Activated naive CD4-positive, alpha-beta T cell treated with anti-CD3 and anti-CD28 coated beads, Interleukin-2, amount 50 U/mL, for 72 hours (primary cell): Measurements from ENCODE around the gene OTUD5. TPM values are rescaled to one million over a fixed set of nuclear protein-coding genes. Genes with fewer than 3 reads are reported as not detected.

ENCODE experiments used
- ATAC-seq, 2 donors: fragments of 150-1000 bp; cut with Tn5 transposase; 2 replicates each; pipeline ENCODE4 v1.10.0; 2021; ENCODE audit warnings: mild to moderate bottlenecking in 2 of 2, moderate library complexity in 2 of 2
- DNase-seq, 2 donors: peaks; one replicate each; pipeline ENCODE4 v3.0.0; 2021 to 2022; ENCODE audit warnings: low spot score in 2 of 2
- H3K27ac Mint-ChIP-seq, 2 donors: one replicate each; pipeline ENCODE4 v1.8.0; 2022; ENCODE audit warnings: mild to moderate bottlenecking in 2 of 2, mixed read lengths in 2 of 2
- H3K36me3 Mint-ChIP-seq, 2 donors: one replicate each; pipeline ENCODE4 v1.8.0; 2022; ENCODE audit warnings: mixed read lengths in 2 of 2
- H3K9me3 Mint-ChIP-seq, 2 donors: one replicate each; pipeline ENCODE4 v1.8.0; 2022; ENCODE audit warnings: mixed read lengths in 2 of 2
- total RNA-seq, 2 donors: library from RNA; stranded (reverse); gene quantifications; one replicate each; pipeline ENCODE4 v1.2.3, GENCODE V29; 2022

OTUD5 gene
- total RNA-seq, 2 donors from 2014 or later = 76.8 to 82.4 TPM

GRCh38 chrX:48927736-48928382, 29.5 kb downstream of the OTUD5 start:
- H3K9me3 Mint-ChIP-seq = no peaks in the 10 kb centered on the region
- peaks cover 2 to 19% of the 10 kb centered on the region in 2 donors for H3K36me3 Mint-ChIP-seq
- no peak for ATAC-seq
- DNase-seq = no peak
- no peak overlapping the region for H3K27ac Mint-ChIP-seq

GRCh38 chrX:48927123-48927522, 30.3 kb downstream of the OTUD5 start:
- DNase-seq (no peak), ATAC-seq (no peak)
- peaks cover 0 to 16% of the 10 kb centered on the region in 2 donors for H3K36me3 Mint-ChIP-seq
- H3K9me3 Mint-ChIP-seq = no peaks in the 10 kb centered on the region
- H3K27ac Mint-ChIP-seq = no peak overlapping the region

DNA sequence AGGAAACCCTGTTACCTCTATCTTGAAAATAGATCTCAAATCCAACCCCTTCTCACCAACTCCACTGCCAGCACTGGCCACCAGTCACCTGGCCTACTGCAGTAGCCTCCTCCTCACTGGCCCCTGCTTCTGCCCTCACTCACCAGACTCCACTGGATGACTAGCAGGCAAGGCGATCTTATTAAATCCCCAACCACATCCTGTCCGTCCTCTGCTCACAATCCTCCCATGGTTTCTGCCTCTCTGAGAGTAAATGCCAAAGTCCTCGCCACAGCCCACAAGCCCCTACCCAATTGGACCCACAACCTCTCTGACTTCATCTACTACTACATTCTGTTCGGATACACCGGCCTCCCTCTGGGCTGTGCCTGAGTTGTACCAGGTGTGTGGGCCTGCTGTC, 33.1 kb downstream of the OTUD5 start:
- DNase-seq (no peak), ATAC-seq (peak in 1 of 2 donors; percentile 60)
- H3K36me3 Mint-ChIP-seq = peaks cover 15 to 27% of the 10 kb centered on the region in 2 donors
- H3K9me3 Mint-ChIP-seq = no peaks in the 10 kb centered on the region
- peak overlapping the region; percentile 69 to 79 for H3K27ac Mint-ChIP-seq

GRCh38 chrX:48923771-48924170, 33.6 kb downstream of the OTUD5 start:
- peaks cover 16 to 29% of the 10 kb centered on the region in 2 donors for H3K36me3 Mint-ChIP-seq
- ATAC-seq = no peak
- peak overlapping the region; percentile 69 to 79 for H3K27ac Mint-ChIP-seq
- no peak for DNase-seq
- no peaks in the 10 kb centered on the region for H3K9me3 Mint-ChIP-seq

DNA sequence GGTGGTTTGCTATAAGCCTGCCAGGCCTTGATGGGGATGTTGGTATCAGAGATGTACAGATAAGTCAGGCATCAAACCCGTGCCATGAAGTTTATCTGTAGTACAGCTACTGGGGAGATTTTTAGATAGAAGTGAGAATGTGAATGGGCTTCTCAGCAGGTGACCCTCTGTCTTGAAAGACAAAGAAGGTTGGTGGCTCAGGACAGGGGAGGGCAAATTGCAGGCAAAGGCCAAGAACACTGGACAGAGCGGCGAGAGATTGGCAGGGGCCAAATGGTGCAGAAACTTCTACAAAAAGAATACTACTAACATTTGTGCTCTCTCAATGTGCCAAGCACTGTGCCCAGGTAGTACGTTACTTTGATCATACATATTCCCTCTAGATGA, 36.7 kb downstream of the OTUD5 start:
- ATAC-seq (no peak), DNase-seq (no peak)
- H3K36me3 Mint-ChIP-seq = peaks cover 35 to 42% of the 10 kb centered on the region in 2 donors
- no peaks in the 10 kb centered on the region for H3K9me3 Mint-ChIP-seq
- H3K27ac Mint-ChIP-seq = peak overlapping the region; percentile 99

DNA sequence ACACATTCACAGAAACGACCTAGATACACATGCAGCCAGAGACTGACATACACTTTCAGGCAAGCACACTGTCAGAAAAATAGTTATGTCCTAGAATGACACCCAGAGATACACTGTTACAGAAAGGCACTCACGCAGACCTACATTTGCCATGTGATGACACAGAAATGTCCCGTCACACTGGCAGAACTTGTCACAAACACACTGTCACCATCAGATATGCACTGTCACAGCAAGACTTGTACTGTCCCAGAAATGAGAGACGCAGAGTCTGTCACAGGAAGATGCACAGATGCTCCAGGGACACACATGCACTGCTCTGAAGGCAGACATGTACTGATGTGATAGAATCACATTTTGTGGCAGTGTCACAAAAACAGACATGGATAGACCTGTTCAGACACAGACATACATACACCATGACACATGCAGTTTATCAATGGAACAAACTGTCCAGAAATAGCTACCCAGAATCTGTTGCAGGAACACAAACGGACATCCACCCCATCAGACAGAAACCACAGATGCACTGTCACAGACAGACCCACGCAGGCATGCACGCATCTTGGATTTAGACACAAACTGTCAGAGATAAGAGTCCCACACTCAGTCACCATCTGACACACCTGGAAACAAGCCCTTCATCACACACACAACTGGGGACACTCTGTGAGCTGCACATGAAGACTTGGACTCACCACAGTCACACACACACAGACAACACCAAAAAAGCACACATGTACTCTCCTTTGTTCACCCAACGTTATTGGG, 37.3 kb downstream of the OTUD5 start:
- DNase-seq (no peak), ATAC-seq (peak; percentile 27 to 39)
- H3K36me3 Mint-ChIP-seq = peaks cover 40 to 47% of the 10 kb centered on the region in 2 donors
- H3K27ac Mint-ChIP-seq = peak overlapping the region; percentile 99
- no peaks in the 10 kb centered on the region for H3K9me3 Mint-ChIP-seq

DNA sequence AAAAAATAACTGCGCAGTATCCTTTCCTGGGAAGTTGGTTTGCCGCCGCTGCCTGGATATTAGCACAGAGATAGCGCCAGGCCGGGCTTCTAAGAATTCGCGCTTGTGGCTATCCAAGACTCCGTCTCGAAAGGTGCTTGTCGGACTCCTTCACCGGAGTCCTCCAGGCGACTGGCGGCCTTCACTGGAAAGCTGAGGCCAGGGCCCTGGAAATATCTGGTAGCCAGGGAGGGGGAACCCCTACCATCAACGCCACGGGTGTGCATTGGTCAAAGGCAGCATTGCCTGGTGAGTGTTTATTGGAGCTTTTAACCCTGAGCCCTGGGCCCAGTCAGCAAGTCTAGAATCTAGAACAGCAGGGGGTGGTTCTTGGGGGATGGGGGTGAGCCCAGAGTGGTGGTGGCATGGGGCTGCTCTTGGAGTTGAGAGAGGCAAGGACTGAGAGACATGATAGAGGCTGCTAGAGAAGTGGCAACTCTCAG, 38.0 kb downstream of the OTUD5 start:
- peak overlapping the region; percentile 99 for H3K27ac Mint-ChIP-seq
- H3K9me3 Mint-ChIP-seq = no peaks in the 10 kb centered on the region
- ATAC-seq (peak; percentile 39 to 40), DNase-seq (peak in 1 of 2 donors; percentile 71)
- peaks cover 48 to 54% of the 10 kb centered on the region in 2 donors for H3K36me3 Mint-ChIP-seq

DNA sequence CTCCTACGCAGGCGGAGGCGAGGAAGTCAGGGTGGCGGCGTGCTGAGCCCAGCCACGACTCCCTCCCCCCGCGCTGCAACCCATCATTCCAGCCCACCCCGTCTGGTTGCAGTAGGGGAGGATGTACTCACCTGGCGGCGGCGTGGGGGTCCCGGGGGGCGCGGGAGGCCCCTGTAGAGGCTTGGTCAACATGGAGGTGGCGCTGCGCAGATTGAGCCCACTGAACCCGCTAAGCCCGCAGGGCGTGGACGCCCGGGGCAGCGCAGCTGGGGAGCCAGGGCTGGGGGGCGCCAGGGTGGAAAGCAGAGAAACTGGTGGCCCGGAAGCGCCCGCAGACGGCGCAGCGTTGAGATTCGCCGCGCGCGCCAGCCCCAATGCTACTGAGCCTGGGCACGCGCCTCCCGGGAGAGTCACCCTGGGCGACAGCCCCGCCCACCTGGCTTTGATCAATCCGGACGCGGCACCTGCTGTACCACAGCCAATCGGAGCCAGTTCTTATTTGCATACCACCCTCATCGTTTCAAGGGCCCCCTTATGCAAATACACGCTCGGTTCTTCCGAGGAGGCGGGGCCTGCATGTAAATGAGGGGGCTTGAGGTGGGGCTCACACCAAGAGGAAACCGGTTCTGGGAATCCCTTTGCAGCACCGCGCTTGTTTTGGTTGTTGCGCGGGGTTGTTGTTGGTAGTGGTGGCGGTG, 38.6 kb downstream of the OTUD5 start, which contains the start of gene PIM2:
Gene PIM2 (minus strand): TSS at position 382 of the 698 bp plus-strand sequence. CDS start 190 bp downstream, at position 192.
- ATAC-seq (peak; percentile 68 to 80), DNase-seq (peak; percentile 84 to 92)
- Mint-ChIP-seq H3K27ac (peak within 1 kb of the TSS; percentile 99), H3K36me3 (peaks cover 54 to 55% of the 10 kb centered on the region in 2 donors), H3K9me3 (no peaks in the 10 kb centered on the region)

DNA sequence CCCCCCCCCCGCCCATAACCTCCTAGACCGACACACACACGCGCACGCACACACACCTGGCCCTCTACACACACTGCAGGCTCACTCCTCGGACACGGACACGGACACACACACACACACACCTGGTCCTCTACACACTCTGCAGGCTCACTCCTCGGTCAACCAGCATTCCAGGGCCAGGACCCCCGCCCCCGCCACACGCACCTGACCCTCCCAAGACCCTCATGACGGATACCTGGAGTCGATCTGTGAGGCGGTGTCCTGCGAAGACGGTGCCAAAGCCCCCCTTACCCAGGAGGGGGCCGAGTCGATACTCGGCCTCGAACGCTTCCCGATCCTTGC, 39.1 kb downstream of the OTUD5 start:
- DNase-seq = no peak
- no peaks in the 10 kb centered on the region for H3K9me3 Mint-ChIP-seq
- ATAC-seq = no peak
- H3K27ac Mint-ChIP-seq = peak overlapping the region; percentile 99
- H3K36me3 Mint-ChIP-seq = peaks cover 56 to 60% of the 10 kb centered on the region in 2 donors

- Mint-ChIP-seq H3K27ac (peak overlapping the region; percentile 99), H3K9me3 (no peaks in the 10 kb centered on the region), H3K36me3 (peaks cover 57 to 67% of the 10 kb centered on the region in 2 donors)
- peak; percentile 49 to 50 for ATAC-seq
- peak; percentile 82 to 91 for DNase-seq
These were observed 40.0 kb downstream of the OTUD5 start for GRCh38 chrX:48917139-48918001.

DNA sequence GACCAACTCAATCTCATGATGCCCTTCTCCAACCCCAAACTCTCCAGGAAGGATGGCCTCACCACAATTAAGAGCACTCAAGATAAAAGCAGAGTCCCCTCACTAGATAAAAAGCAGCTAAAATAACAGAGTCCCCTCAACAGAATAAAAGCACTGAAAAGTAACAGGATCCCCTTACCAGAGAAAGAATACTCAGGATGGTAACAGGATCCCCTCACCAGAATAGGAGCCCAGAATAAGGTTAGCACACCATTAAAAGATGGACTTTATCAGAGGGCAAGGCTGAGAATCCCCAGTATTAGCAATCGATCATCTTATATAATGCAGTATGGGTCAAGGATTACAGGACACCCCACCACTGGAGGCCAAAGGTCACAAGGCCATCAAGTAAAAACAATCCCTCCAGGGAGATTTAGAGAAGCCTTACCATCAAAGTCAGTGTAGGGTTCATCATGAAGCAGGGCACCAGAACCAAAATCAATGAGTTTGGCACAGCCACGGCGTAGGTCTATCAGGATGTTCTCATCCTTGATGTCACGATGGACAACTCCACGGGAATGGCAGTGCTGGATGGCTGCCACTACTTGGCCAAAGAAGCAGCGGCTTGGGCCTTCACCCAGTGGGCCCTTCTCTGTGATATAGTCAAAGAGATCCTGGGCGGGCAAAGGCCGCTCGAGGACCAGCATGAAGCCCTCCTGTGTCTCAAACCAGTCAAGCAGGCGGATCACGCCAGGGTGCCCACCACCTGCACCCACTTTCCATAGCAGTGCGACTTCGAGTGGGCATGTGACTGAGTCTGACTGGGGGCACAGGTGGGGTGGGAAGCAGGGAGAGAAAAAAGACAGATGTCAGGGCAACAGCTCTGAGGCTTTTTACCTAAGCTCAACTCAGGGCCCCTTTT, 42.6 kb downstream of the OTUD5 start:
- ATAC-seq = no peak
- Mint-ChIP-seq H3K9me3 (no peaks in the 10 kb centered on the region), H3K36me3 (peaks cover 63 to 73% of the 10 kb centered on the region in 2 donors)

GRCh38 chrX:48913605-48914366, 43.6 kb downstream of the OTUD5 start:
- DNase-seq = no peak
- Mint-ChIP-seq H3K27ac (peak overlapping the region; percentile 94 to 97), H3K9me3 (no peaks in the 10 kb centered on the region), H3K36me3 (peaks cover 56 to 65% of the 10 kb centered on the region in 2 donors)
- no peak for ATAC-seq

More for the DNA sequence above, 42.6 kb downstream of the OTUD5 start:
- H3K27ac Mint-ChIP-seq = peak overlapping the region; percentile 94 to 97
- no peak for DNase-seq

DNA sequence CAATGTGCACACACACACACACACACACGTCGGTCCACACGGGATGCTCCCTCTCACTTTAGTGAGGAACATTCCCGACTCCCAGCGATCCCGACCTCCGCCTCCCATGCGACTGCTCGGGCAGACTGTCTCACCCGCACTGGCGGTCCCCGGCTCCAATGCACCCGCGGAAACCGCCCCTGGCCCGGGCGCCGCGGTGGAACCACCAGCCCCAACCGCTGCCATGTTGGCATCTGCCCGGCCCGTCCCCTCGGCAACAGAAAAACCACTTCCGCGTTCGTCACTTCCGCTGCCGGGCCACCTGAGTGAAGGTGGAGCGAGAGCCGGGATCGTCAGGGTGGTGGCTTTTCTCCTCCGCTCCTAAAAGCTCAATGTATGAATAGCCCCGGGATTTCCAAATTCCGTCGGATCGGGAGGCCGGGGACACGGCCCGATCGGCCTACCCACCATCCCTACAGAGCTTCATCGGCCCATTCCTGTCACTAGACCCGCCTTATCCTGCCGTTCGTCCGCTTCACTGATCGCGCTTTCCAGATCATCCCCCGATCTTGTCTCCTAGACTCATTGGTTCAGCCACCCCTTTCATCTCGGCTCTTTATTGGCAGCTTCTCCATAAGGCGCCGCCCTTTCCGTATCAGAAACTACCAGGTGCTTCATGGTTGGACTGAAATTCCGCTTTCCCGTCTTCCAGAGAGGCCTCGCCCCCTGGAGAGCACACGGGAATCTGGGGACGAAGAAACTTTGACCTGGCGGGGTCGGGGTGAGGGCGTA, 45.8 kb downstream of the OTUD5 start, which contains the start of gene SLC35A2:
Gene SLC35A2 (minus strand): TSS at position 235 of the 771 bp plus-strand sequence. CDS start 10 bp downstream, at position 225.
- DNase-seq (peak; percentile 82 to 86), ATAC-seq (peak; percentile 75)
- Mint-ChIP-seq H3K27ac (peak within 1 kb of the TSS; percentile 95 to 97), H3K9me3 (no peaks in the 10 kb centered on the region), H3K36me3 (peaks cover 37 to 48% of the 10 kb centered on the region in 2 donors)

DNA sequence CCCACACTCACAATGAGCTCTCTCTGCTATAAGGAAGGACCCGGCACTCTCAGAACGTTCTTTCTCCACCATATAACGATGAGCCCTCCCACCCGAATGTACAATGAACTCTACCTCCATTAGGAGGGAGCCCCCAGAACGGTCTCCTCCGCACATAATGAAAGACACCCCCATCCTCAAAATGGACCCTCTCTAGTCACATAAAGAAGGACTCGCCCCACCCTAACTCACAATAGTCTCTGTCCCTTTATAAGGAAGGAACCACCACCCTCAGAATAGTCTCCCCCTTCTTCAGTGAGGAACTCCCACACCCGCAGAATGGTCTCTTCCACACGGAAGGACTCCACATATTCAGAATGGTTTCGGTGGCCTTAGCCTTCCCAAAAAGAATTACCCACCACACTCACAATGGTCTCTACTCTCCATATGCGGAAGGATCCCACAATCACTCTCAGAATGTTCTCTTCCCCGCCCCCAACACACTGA, 46.4 kb downstream of the OTUD5 start:
- no peaks in the 10 kb centered on the region for H3K9me3 Mint-ChIP-seq
- H3K36me3 Mint-ChIP-seq = peaks cover 37 to 48% of the 10 kb centered on the region in 2 donors
- peak overlapping the region; percentile 95 to 97 for H3K27ac Mint-ChIP-seq
- DNase-seq (no peak), ATAC-seq (peak; percentile 4 to 5)
